ENCODE data around the gene MAF. TPM values are rescaled to one million over a fixed set of nuclear protein-coding genes. Genes with fewer than 3 reads are reported as not detected.

MAF gene
- total RNA-seq, 4 donors from 2014 or later = 11.0 to 92.6 (median 26.3) TPM

- TF ChIP-seq, protein P1, sequence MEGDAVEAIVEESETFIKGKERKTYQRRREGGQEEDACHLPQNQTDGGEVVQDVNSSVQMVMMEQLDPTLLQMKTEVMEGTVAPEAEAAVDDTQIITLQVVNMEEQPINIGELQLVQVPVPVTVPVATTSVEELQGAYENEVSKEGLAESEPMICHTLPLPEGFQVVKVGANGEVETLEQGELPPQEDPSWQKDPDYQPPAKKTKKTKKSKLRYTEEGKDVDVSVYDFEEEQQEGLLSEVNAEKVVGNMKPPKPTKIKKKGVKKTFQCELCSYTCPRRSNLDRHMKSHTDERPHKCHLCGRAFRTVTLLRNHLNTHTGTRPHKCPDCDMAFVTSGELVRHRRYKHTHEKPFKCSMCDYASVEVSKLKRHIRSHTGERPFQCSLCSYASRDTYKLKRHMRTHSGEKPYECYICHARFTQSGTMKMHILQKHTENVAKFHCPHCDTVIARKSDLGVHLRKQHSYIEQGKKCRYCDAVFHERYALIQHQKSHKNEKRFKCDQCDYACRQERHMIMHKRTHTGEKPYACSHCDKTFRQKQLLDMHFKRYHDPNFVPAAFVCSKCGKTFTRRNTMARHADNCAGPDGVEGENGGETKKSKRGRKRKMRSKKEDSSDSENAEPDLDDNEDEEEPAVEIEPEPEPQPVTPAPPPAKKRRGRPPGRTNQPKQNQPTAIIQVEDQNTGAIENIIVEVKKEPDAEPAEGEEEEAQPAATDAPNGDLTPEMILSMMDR (IDR thresholded peaks at IDR 0.05) = no peak
- TF ChIP-seq POLR2A (IDR thresholded peaks at IDR 0.05) = no peak
- Histone ChIP-seq H3K27ac (no peak overlapping the region), H3K9me3 (no peaks in the 10 kb centered on the region), H3K36me3 (no peaks in the 10 kb centered on the region), H3K27me3 (no peaks in the 10 kb centered on the region), H3K4me3 (no peak overlapping the region), H3K4me1 (no peaks in the 10 kb centered on the region)
- no peak for DNase-seq
- intact Hi-C loops (cut with DNase I; ENCODE audit: low total_unique reads) = no loop called here
These were observed 13.2 kb downstream of the MAF start for GRCh38 chr16:79587296-79587695.

- TF ChIP-seq, protein P1 (IDR thresholded peaks at IDR 0.05) = no peak
- TF ChIP-seq POLR2A (IDR thresholded peaks at IDR 0.05) = no peak
- H3K27me3 ChIP-seq = no peaks in the 10 kb centered on the region
- intact Hi-C loops (cut with DNase I; ENCODE audit: low total_unique reads) = no loop called here
- H3K4me3 ChIP-seq = no peak overlapping the region
- no peaks in the 10 kb centered on the region for H3K9me3 ChIP-seq
- no peaks in the 10 kb centered on the region for H3K36me3 ChIP-seq
- no peak overlapping the region for H3K27ac ChIP-seq
- H3K4me1 ChIP-seq = no peaks in the 10 kb centered on the region
- DNase-seq = no peak
These were observed 17.7 kb downstream of the MAF start for GRCh38 chr16:79582789-79583188.

- TF ChIP-seq, protein P1 (IDR thresholded peaks at IDR 0.05) = no peak
- no peak for TF ChIP-seq POLR2A (IDR thresholded peaks at IDR 0.05)
- H3K4me1 ChIP-seq = no peaks in the 10 kb centered on the region
- H3K9me3 ChIP-seq = no peaks in the 10 kb centered on the region
- DNase-seq = no peak
- intact Hi-C loops (cut with DNase I; ENCODE audit: low total_unique reads) = no loop called here
- H3K27ac ChIP-seq = no peak overlapping the region
- no peaks in the 10 kb centered on the region for H3K36me3 ChIP-seq
- H3K4me3 ChIP-seq = no peak overlapping the region
- H3K27me3 ChIP-seq = no peaks in the 10 kb centered on the region
These were observed 19.9 kb downstream of the MAF start for GRCh38 chr16:79580453-79581191.

DNA sequence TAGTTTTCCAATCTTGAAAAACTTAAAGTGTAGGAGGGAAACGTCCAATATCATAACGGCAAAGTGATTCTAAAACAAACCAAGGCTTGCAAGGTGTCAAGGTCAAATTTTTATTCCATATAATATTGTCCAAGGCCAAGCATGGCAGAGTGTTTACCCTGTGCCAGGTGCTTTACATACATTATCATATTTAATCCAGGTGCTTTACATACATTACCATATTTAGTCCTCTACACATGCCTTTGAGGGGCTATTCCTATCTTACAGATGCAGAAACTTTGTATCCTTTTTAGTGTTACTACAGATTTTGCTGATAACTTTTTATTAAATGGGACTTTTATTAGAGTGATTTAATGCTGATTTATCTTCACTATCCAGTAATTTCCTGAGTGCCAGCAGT, 23.9 kb downstream of the MAF start:
- Histone ChIP-seq H3K4me1 (no peaks in the 10 kb centered on the region), H3K36me3 (no peaks in the 10 kb centered on the region), H3K27ac (no peak overlapping the region), H3K27me3 (no peaks in the 10 kb centered on the region), H3K9me3 (no peaks in the 10 kb centered on the region), H3K4me3 (no peak overlapping the region)
- no peak for DNase-seq
- TF ChIP-seq, protein P1 (IDR thresholded peaks at IDR 0.05) = no peak
- no peak for TF ChIP-seq POLR2A (IDR thresholded peaks at IDR 0.05)
- intact Hi-C loops (cut with DNase I; ENCODE audit: low total_unique reads) = no loop called here

- DNase-seq = no peak
- H3K4me1 ChIP-seq = no peaks in the 10 kb centered on the region
- intact Hi-C loops (cut with DNase I; ENCODE audit: low total_unique reads) = no loop called here
- no peaks in the 10 kb centered on the region for H3K36me3 ChIP-seq
- H3K4me3 ChIP-seq = no peak overlapping the region
- TF ChIP-seq POLR2A (IDR thresholded peaks at IDR 0.05) = no peak
- TF ChIP-seq, protein P1 (IDR thresholded peaks at IDR 0.05) = no peak
- H3K9me3 ChIP-seq = no peaks in the 10 kb centered on the region
- no peak overlapping the region for H3K27ac ChIP-seq
- H3K27me3 ChIP-seq = no peaks in the 10 kb centered on the region
These were observed 26.7 kb downstream of the MAF start for GRCh38 chr16:79573884-79574283.
